Endothelial cell of umbilical vein (primary cell): ENCODE data around the gene FBXO3.

Experiments
- EZH2 ChIP-seq: IDR thresholded peaks from 2 replicates; pipeline ENCODE4 v1.6.1; 2012; ENCODE audit warnings: borderline replicate concordance, low read depth, mild to moderate bottlenecking, moderate library complexity, low read length, inconsistent platforms; ENCODE audit not compliant: severe bottlenecking
- MYC ChIP-seq: IDR thresholded peaks from one replicate; pipeline ENCODE4 v1.6.1; 2011; ENCODE audit warnings: mild to moderate bottlenecking, low read depth, low read length
- POLR2A ChIP-seq: IDR thresholded peaks from 2 replicates; pipeline ENCODE4 v1.6.1; 2012; ENCODE audit warnings: low read depth, mild to moderate bottlenecking, control low read depth, low read length
- TF ChIP-seq, protein P1 (sequence below), 2 donors: IDR thresholded peaks; 1 replicate in 1 of 2; 2 replicates in 1 of 2; pipeline ENCODE4 v1.5.1; 2011; ENCODE audit warnings: low read length in 2 of 2, mild to moderate bottlenecking in 2 of 2, moderate library complexity in 2 of 2, control low read depth in 1 of 2, inconsistent platforms in 1 of 2, low read depth in 1 of 2; ENCODE audit not compliant: insufficient read depth in 1 of 2; ENCODE audit errors: extremely low read depth in 1 of 2

DNA sequence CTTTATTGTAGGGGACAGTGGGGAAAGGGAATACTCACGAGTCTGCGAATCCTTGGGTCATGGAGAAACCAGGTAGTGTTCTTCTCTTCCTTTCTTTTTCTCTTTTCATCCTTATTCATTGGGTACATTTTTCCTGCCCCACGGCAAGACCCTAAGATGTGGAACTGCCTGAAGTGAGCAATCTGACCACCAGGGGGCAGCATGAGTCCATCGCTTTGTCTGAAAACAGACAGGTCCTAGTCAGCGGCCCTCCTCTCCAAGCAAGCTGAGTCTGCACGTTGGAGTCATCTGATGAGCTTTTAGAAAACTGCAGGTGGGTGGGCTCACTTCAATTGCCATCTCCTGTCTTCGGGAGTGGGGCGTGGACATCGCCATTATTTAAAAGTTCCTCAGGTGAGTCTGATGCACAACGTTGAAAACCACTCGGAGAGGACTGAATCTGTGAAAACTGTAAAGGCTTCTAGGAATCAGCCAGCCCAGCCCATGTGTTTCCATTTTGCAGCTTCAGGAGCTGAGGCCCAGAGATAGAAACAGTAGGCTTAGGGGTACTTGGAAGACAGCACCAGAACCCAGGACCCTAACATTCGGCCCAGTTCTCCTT, 34.0 kb upstream of the FBXO3 start:
- TF ChIP-seq, protein P1, sequence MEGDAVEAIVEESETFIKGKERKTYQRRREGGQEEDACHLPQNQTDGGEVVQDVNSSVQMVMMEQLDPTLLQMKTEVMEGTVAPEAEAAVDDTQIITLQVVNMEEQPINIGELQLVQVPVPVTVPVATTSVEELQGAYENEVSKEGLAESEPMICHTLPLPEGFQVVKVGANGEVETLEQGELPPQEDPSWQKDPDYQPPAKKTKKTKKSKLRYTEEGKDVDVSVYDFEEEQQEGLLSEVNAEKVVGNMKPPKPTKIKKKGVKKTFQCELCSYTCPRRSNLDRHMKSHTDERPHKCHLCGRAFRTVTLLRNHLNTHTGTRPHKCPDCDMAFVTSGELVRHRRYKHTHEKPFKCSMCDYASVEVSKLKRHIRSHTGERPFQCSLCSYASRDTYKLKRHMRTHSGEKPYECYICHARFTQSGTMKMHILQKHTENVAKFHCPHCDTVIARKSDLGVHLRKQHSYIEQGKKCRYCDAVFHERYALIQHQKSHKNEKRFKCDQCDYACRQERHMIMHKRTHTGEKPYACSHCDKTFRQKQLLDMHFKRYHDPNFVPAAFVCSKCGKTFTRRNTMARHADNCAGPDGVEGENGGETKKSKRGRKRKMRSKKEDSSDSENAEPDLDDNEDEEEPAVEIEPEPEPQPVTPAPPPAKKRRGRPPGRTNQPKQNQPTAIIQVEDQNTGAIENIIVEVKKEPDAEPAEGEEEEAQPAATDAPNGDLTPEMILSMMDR (IDR thresholded peaks at IDR 0.05; ENCODE audit: extremely low read depth in 1 of 2, insufficient read depth in 1 of 2, low read depth in 1 of 2, low read length in 2 of 2): peak; percentile 87 to 92
- TF ChIP-seq POLR2A: no peak
- no peak for TF ChIP-seq EZH2
- no peak for TF ChIP-seq MYC
